HG03571 (cell line): ENCODE results near the gene MYLK.
"Not testable (repeated sequence)": the region's sequence is repeated elsewhere in the genome, so short reads cannot be mapped to it uniquely, and the experiment has no call there.

Experiments
- ATAC-seq: cut with Tn5 transposase; IDR thresholded peaks from one replicate; pipeline ENCODE4 v1.9.1; 2021; ENCODE audit not compliant: unreplicated experiment

The MYLK gene

GRCh38 chr3:123730829-123731228, 153.3 kb downstream of the MYLK start:
- no peak for ATAC-seq

GRCh38 chr3:123728991-123729390, 155.1 kb downstream of the MYLK start:
- no peak for ATAC-seq

- ATAC-seq, result no peak
Measured at GRCh38 chr3:123728014-123728413, 156.1 kb downstream of the MYLK start.

- ATAC-seq, result no peak
Measured at GRCh38 chr3:123725652-123726400, 158.3 kb downstream of the MYLK start.

- ATAC-seq, result no peak
Measured at GRCh38 chr3:123724306-123724705, 159.8 kb downstream of the MYLK start.

- no peak for ATAC-seq
Measured at GRCh38 chr3:123723522-123724168, 160.5 kb downstream of the MYLK start.

GRCh38 chr3:123723070-123723469, 161.1 kb downstream of the MYLK start:
- ATAC-seq, result no peak

GRCh38 chr3:123722456-123722855, 161.7 kb downstream of the MYLK start:
- ATAC-seq, result no peak

- no peak for ATAC-seq
Measured at GRCh38 chr3:123722021-123722420, 162.1 kb downstream of the MYLK start.

- not testable (repeated sequence) for ATAC-seq
Measured at GRCh38 chr3:123721095-123721689, 162.9 kb downstream of the MYLK start.

- ATAC-seq, result no peak
Measured at GRCh38 chr3:123720638-123721037, 163.5 kb downstream of the MYLK start.

- no peak for ATAC-seq
Measured at GRCh38 chr3:123719862-123720453, 164.2 kb downstream of the MYLK start.

GRCh38 chr3:123719061-123719756, 164.9 kb downstream of the MYLK start:
- not testable (repeated sequence) for ATAC-seq

GRCh38 chr3:123718108-123718507, 166.0 kb downstream of the MYLK start:
- ATAC-seq, result no peak

GRCh38 chr3:123717451-123717850, 166.7 kb downstream of the MYLK start:
- not testable (repeated sequence) for ATAC-seq

GRCh38 chr3:123716411-123716810, 167.7 kb downstream of the MYLK start:
- no peak for ATAC-seq

- no peak for ATAC-seq
Measured at GRCh38 chr3:123713211-123713610, 170.9 kb downstream of the MYLK start.

GRCh38 chr3:123712077-123712860, 171.9 kb downstream of the MYLK start:
- ATAC-seq, result no peak

GRCh38 chr3:123711356-123711755, 172.8 kb downstream of the MYLK start:
- ATAC-seq, result no peak

- ATAC-seq, result no peak
Measured at GRCh38 chr3:123708531-123708930, 175.6 kb downstream of the MYLK start.
